PC-9 (cell line): ENCODE measurements around the gene UCP1.

Experiments
- CTCF ChIP-seq: fragments of 200-600 bp; sonication (generic); conservative IDR thresholded peaks from 2 replicates; pipeline ENCODE4 v1.6.1; 2017; ENCODE audit warnings: mixed run types, antibody characterized with exemption, mild to moderate bottlenecking, moderate library complexity
- EZH2 ChIP-seq: fragments of 200-600 bp; sonication (generic); IDR thresholded peaks from 2 replicates; pipeline ENCODE4 v1.8.0; 2017; ENCODE audit warnings: antibody characterized with exemption, low read depth

GRCh38 chr4:140602714-140603113, 34.0 kb upstream of the UCP1 start:
- no peak for TF ChIP-seq EZH2
- no peak for TF ChIP-seq CTCF
